Esophagus squamous epithelium (tissue), 5 donors: ENCODE results near the gene BRICD5. TPM values are rescaled to one million over a fixed set of nuclear protein-coding genes. Genes with fewer than 3 reads are reported as not detected.

ENCODE experiments used
- DNase-seq: peaks from one replicate; lab custom pipeline; 2025; lab: John Stamatoyannopoulos, UW
- H3K27ac ChIP-seq, 4 donors: fragments of 200-600 bp; sonication (generic); one replicate each; pipeline ENCODE4 v1.5.1; 2016 to 2019; ENCODE audit warnings: mild to moderate bottlenecking in 1 of 4
- H3K27me3 ChIP-seq, 4 donors: fragments of 200-600 bp; sonication (generic); 1 replicate in 3 of 4; 2 replicates in 1 of 4; pipeline versions ENCODE4 v1.5.1 to v1.6.0; 2017 to 2021; ENCODE audit warnings: antibody characterized with exemption in 1 of 4
- H3K36me3 ChIP-seq, 3 donors: fragments of 200-600 bp; sonication (generic); one replicate each; pipeline ENCODE4 v1.5.1; 2016 to 2019
- H3K4me1 ChIP-seq, 3 donors: fragments of 200-600 bp; sonication (generic); one replicate each; pipeline ENCODE4 v1.5.1; 2017 to 2019
- H3K4me3 ChIP-seq, 4 donors: fragments of 200-600 bp; sonication (generic); 1 replicate in 3 of 4; 2 replicates in 1 of 4; pipeline ENCODE4 v1.5.1; 2016 to 2019; ENCODE audit warnings: mild to moderate bottlenecking in 2 of 4, moderate library complexity in 1 of 4
- H3K9me3 ChIP-seq, 3 donors: fragments of 200-600 bp; sonication (generic); one replicate each; pipeline ENCODE4 v1.5.1; 2016 to 2019
- POLR2A ChIP-seq, 4 donors: fragments of 450-650 bp; IDR thresholded peaks; one replicate each; pipeline ENCODE4 v1.6.1; 2017; ENCODE audit warnings: antibody characterized with exemption in 4 of 4, mild to moderate bottlenecking in 4 of 4, moderate library complexity in 3 of 4
- WGBS, 2 donors: methylation state at CpG; one replicate each; pipeline ENCODE4 v1.1.5; 2018; 5-methylcytosine and 5-hydroxymethylcytosine counted together
- intact Hi-C: fragments of 100-400 bp; cut with DNase I; formaldehyde crosslinking; loops from one replicate; pipeline ENCODE4 v1.15.0; 2022
- total RNA-seq, 4 donors: library from RNA; depleted of rRNA; stranded (reverse); fragments of >200 nt; gene quantifications; one replicate each; pipeline ENCODE4 v1.1.0, GENCODE V29; 2016
- TF ChIP-seq, protein P1 (sequence below), 6 experiments: fragments of 450-650 bp in 4 of 6; fragments of 200-600 bp in 2 of 6; sonication (generic) in 2 of 6; IDR thresholded peaks; one replicate each; pipeline ENCODE4 v1.5.1; 2016 to 2019; ENCODE audit warnings: antibody characterized with exemption in 6 of 6, mild to moderate bottlenecking in 4 of 6, moderate library complexity in 4 of 6
- donor health status: DM: yes; HTN: yes; CAD: no.

BRICD5 gene
- total RNA-seq, 4 donors from 2014 or later, result 1.1 to 2.0 (median 1.6) TPM; not detected in 1

DNA sequence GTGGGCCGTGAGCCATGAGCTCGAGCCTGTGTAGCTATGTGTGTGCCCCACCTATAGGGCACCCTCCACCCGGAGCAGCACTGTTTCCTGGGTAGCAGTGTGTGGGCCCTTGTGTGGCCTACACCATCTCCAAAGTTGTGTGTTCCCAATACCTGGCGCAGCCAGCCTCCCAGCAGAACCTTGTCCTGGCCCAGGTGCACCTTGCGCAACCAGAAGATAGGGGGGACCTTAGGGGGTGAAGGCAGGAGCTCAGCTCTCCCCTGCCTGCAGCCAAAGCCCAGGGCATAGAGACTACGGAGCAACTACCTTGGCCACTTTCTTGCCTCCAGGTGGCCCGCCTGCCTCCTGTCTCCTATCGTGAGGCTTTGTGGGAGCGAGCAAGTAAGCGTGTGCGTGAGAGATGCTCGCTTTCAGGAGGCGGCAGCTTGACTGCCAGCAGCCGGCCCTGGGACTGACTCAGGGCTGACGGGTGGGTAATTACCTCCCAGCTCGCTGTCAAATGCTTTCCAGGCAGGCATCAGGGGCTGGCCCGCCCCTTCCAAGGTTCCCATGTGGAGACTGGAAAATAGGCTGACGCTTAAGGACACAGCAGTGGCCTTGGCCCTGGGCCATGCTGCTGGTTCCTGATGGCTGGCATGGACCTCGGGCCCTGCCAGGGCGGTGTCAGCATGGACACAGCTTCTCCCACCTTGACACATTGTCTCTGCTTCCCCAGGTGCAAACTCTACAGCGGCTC lies 36.1 kb downstream of the BRICD5 start:
- TF ChIP-seq POLR2A (IDR thresholded peaks at IDR 0.05), result no peak
- TF ChIP-seq, protein P1, sequence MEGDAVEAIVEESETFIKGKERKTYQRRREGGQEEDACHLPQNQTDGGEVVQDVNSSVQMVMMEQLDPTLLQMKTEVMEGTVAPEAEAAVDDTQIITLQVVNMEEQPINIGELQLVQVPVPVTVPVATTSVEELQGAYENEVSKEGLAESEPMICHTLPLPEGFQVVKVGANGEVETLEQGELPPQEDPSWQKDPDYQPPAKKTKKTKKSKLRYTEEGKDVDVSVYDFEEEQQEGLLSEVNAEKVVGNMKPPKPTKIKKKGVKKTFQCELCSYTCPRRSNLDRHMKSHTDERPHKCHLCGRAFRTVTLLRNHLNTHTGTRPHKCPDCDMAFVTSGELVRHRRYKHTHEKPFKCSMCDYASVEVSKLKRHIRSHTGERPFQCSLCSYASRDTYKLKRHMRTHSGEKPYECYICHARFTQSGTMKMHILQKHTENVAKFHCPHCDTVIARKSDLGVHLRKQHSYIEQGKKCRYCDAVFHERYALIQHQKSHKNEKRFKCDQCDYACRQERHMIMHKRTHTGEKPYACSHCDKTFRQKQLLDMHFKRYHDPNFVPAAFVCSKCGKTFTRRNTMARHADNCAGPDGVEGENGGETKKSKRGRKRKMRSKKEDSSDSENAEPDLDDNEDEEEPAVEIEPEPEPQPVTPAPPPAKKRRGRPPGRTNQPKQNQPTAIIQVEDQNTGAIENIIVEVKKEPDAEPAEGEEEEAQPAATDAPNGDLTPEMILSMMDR (IDR thresholded peaks at IDR 0.05), result no peak
- no peak for DNase-seq
- WGBS, 2 donors, result 80 to 81% methylated on average over 3 to 5 of the region's 21 CpGs
- Histone ChIP-seq H3K36me3 (peaks cover 42 to 90% (median 43%) of the 10 kb centered on the region in 3 donors), H3K27ac (no peak overlapping the region), H3K4me3 (no peak overlapping the region), H3K4me1 (peaks cover 0 to 53% (median 13%) of the 10 kb centered on the region in 3 donors), H3K9me3 (no peaks in the 10 kb centered on the region), H3K27me3 (no peaks in the 10 kb centered on the region)
- intact Hi-C loops, result no loop called here

DNA sequence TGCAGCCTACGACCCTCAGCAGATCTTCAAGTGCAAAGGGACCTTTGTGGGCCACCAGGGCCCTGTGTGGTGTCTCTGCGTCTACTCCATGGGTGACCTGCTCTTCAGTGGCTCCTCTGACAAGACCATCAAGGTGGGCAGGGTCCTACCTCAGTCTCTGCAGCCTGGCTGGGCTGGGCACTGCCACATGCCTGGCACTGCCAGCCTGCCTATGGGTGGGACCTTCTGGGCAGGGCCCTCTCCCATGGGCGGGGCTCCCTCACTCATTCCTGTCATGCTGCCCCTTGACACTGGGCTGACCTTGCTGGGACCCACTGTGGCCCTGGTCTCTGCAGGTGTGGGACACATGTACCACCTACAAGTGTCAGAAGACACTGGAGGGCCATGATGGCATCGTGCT lies 36.7 kb downstream of the BRICD5 start:
- Histone ChIP-seq H3K4me1 (peaks cover 0 to 54% (median 8%) of the 10 kb centered on the region in 3 donors), H3K36me3 (peaks cover 42 to 96% (median 43%) of the 10 kb centered on the region in 3 donors), H3K27ac (no peak overlapping the region), H3K4me3 (no peak overlapping the region), H3K9me3 (no peaks in the 10 kb centered on the region), H3K27me3 (no peaks in the 10 kb centered on the region)
- no peak for DNase-seq
- TF ChIP-seq, protein P1 (IDR thresholded peaks at IDR 0.05), result no peak
- TF ChIP-seq POLR2A (IDR thresholded peaks at IDR 0.05), result no peak
- 83 to 100% methylated on average over 1 to 2 of the region's 4 CpGs for WGBS, 2 donors
- intact Hi-C loops, result no loop called here

DNA sequence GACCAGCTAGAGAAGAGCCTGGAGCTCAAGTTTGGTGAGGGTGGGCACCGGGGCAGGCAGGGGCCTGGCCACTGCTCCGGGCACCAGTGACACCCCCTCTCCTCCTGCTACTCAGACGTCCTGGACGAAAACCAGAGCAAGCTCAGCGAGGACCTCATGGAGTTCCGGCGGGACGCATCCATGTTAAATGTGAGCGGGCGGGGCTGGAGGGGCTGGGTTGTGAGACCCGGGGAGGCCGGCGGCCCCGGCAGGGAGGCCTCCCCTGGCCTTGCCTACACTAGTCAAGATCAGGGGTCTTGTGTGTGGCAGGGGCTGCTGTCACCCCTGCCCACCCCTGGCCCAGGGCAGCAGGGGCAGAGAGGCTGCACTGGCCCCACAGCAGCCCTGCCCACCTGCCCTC lies 37.3 kb downstream of the BRICD5 start:
- peaks cover 0 to 51% (median 8%) of the 10 kb centered on the region in 3 donors for H3K4me1 ChIP-seq
- no peak overlapping the region for H3K4me3 ChIP-seq
- DNase-seq, result no peak
- no peak overlapping the region for H3K27ac ChIP-seq
- no peaks in the 10 kb centered on the region for H3K27me3 ChIP-seq
- no peak for TF ChIP-seq POLR2A (IDR thresholded peaks at IDR 0.05)
- TF ChIP-seq, protein P1 (IDR thresholded peaks at IDR 0.05), result no peak
- 100% methylated on average over 2 of the region's 14 CpGs; no CpG with 5 or more reads in 1 of the 2 donors for WGBS, 2 donors
- peaks cover 42 to 100% (median 43%) of the 10 kb centered on the region in 3 donors for H3K36me3 ChIP-seq
- intact Hi-C loops, result no loop called here
- H3K9me3 ChIP-seq, result no peaks in the 10 kb centered on the region

DNA sequence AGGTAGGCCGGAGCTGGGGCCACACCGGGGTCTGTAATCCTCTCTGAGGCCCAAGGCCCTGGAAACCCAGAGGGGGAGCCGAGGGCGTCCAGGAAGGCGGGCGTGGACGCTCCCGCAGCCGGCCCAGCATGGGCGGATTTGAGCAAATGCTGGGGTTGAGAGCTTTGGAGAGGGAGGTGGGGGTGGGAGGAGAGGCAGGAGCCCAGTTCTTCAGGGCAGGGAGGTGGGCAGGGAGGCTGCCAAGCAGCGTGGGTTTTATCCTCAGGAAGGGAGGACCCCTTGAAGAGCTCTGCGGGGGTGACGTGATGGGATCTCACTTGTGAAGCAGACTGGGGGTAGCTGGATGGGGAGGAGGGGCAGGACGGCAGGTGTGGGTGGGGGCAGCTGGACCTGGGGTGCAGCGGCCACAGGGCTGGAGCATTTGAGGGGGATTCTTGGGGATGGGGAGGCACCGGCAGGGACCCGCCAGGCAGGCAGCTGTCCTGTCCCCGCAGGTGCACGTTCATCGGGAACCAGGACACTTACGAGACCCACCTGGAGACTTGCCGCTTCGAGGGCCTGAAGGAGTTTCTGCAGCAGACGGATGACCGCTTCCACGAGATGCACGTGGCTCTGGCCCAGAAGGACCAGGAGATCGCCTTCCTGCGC lies 37.9 kb downstream of the BRICD5 start:
- Histone ChIP-seq H3K36me3 (peaks cover 43 to 100% (median 48%) of the 10 kb centered on the region in 3 donors), H3K27ac (no peak overlapping the region), H3K9me3 (no peaks in the 10 kb centered on the region), H3K27me3 (no peaks in the 10 kb centered on the region), H3K4me3 (no peak overlapping the region), H3K4me1 (peaks cover 0 to 48% (median 8%) of the 10 kb centered on the region in 3 donors)
- WGBS, 2 donors, result 89 to 90% methylated on average over 15 to 16 of the region's 29 CpGs
- DNase-seq, result no peak
- TF ChIP-seq, protein P1 (IDR thresholded peaks at IDR 0.05), result no peak
- no peak for TF ChIP-seq POLR2A (IDR thresholded peaks at IDR 0.05)
- intact Hi-C loops, result no loop called here
